H54 (cell line): ENCODE data around the gene ERICH2.

Source experiments
- DNase-seq: peaks from one replicate; pipeline ENCODE4 v3.0.0; 2011; ENCODE audit warnings: low spot score, mixed read lengths; ENCODE audit not compliant: insufficient read length
- FAIRE-seq: peaks from 3 replicates; lab custom pipeline; 2011; peaks lifted over from hg19 to GRCh38; lab: Jason Lieb, UNC
- POLR2A ChIP-seq: IDR thresholded peaks from 2 replicates; pipeline ENCODE4 v1.6.1; 2011; ENCODE audit warnings: low read depth, mild to moderate bottlenecking, low read length

ERICH2 gene

DNA sequence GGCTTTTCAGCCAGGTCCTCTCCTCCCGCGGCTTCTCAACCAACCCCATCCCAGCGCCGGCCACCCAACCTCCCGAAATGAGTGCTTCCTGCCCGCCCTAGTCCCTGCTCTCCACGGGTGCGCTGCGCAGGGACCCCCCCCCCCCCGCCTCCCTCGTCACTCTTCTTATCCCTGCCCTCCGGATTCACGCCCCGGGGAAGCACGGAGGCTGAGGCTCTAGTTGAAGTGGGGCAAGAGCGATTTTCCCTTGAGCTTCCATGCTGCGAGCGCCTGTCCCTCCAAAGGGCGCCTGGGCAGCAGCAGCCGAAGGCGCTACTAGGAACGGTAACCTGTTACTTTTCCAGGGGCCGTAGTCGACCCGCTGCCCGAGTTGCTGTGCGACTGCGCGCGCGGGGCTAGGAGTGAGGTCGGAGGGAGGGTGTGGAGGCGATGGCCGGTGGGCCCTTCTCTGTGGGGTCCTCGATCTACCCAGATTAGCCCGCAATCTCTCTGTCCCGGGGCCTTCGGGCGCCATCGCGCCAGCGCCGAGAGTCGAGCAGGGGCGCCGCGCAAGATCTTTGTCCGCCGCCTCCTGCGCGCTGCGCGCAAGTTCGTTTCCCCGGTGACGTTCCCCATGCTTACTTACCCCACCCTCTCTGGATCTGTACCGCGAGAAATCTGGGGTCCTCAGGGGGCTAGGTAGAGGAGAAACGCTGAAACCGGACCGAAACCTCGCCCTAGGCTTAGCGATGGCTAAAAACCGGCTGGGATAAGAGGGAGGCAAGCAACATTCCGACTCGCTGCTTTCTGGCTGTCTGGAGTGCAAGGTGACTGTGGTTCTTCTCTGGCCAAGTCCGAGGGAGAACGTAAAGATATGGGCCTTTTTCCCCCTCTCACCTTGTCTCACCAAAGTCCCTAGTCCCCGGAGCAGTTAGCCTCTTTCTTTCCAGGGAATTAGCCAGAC, 47.2 kb downstream of the ERICH2 start:
- DNase-seq (no peak), FAIRE-seq (no peak)
- TF ChIP-seq POLR2A = no peak

DNA sequence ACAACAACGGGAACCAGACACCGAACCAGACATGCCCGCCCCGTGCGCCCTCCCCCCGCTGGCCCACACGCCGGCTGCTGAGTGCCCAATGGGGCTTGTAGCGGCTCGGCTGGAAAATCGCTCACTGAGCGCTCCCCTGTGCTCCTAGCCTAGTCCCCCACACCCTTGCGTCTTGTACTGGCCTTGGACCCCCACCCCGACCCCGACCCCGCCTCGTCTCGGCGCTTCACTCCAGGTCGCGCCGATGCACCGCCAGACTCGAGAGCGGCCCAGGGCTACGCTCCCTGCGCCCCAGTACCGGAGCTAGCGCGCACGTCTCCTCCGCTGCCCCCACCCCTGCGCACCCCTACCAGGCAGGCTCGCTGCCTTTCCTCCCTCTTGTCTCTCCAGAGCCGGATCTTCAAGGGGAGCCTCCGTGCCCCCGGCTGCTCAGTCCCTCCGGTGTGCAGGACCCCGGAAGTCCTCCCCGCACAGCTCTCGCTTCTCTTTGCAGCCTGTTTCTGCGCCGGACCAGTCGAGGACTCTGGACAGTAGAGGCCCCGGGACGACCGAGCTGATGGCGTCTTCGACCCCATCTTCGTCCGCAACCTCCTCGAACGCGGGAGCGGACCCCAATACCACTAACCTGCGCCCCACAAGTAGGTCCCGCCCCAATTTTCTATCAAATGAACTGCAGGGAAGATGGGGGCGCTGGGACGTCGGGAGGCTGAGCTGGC, 48.0 kb downstream of the ERICH2 start:
- no peak for FAIRE-seq
- no peak for DNase-seq
- no peak for TF ChIP-seq POLR2A

DNA sequence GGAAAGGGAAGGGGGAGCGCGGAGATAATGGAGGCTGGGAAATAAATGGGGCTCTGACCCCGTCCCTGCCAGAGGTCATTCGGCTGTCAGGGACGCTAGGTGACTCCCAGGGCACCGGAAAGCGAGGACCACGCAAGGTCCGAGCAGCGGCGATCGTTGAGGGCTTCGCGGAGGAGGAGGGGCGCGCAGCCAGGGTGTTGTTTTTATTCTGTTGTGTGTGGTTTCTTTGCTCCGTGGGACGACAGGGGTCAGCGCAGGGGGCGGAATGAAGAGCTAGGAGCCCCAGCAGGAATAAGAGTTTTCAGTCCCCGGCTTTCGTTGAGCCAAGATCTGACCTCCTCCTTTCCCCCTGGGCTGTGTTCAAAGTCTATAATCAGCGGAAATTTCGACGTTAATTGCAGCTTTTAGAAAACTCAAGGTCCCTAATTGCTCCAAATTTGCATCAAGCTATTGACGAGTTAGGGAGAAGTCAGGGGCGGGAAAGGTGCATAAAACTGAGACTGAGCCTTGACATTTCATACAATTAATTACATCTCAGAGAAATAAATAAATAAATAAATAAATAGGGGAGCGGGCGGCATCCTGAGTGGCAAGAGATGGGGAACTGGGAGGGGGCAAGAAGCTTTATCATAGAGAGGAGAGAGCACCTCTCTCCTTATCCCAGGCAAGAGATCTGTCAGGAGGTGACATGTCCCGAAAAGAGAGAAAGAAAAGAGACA, 48.7 kb downstream of the ERICH2 start:
- FAIRE-seq = no peak
- TF ChIP-seq POLR2A = no peak
- DNase-seq = no peak

DNA sequence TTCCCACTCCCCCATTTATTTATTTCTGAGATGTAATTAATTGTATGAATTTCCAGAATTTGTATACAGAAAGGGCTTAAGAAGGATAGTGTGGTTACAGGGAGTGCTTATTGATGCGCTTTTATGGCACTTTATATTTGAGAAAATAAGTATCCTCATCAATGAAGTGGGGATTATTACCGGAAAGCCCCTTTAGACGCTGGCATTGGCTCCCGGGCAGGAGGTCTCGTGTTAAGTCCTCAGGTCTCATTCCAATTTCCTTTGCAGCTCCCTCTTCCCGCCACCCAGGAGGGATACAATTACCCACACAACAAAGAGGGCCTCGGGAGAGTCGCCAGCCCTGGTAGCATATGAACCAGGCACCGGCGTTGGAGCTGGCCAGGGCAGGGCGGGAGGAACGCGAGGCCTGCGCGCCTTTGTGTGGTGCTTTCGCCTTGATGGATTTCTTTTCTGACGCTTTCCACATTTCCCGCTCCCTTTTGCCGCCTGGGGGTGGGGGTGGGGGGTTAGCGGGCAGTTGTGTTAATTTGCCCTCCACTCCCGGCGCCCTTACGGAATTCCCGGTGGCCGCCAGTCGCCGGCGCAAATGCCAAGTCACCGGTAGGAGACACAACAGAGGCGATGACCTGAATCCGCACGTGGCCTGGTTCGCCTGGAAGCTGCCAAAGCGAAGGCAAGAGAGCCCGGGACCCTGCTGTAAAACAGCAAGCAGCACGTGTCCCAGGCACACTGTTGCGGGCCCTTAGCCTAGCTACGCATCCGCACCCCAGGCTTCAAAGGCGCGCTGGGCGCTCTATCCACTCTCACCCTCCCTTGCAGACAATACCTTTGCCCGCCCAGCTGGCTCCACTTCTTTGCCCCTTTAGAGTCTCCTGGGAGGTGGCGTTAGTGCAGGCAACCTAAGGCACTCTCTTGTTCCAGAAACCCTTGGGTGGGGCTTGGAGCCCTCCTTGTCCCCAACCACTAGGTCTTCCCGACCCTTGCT, 49.8 kb downstream of the ERICH2 start:
- FAIRE-seq = no peak

DNA sequence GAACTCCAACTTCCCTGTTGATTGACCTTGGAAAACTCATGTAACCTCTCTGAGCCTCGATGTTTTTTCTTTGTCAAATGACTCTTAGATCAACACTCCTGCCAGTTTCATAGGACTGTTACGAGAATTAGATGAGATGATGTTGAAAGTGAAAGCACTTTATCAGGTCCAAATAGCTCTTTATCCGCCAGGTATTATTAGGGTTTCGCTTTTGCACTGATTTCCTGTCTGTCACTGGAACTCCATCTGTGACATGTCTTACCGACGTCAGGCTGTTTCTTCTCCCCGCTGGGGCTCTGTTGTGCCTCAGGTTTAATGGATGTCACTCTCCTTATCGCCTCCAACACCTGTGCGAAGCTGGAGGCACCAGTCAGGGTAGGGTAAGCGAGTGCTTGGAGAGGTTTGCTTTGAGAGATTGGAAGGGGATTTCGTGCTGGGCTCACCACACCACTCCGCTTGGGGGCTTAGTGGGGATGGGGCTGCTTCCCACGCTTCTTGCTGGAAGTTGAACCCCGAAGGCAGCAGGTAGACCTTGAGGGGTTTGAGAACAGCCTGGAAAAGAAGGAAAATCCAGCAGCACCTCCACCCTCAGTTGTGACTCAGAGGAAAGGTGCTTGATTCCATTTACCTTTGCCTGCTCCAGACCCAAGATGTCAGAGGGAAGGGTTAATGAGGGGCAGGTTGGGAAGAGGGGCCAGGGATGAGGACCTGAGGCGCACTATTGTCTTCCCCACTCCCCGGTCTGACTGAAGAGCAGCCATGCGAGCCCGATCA, 50.8 kb downstream of the ERICH2 start:
- DNase-seq (no peak), FAIRE-seq (no peak)

More for the DNA sequence above, 49.8 kb downstream of the ERICH2 start:
- TF ChIP-seq POLR2A = no peak
- no peak for DNase-seq

DNA sequence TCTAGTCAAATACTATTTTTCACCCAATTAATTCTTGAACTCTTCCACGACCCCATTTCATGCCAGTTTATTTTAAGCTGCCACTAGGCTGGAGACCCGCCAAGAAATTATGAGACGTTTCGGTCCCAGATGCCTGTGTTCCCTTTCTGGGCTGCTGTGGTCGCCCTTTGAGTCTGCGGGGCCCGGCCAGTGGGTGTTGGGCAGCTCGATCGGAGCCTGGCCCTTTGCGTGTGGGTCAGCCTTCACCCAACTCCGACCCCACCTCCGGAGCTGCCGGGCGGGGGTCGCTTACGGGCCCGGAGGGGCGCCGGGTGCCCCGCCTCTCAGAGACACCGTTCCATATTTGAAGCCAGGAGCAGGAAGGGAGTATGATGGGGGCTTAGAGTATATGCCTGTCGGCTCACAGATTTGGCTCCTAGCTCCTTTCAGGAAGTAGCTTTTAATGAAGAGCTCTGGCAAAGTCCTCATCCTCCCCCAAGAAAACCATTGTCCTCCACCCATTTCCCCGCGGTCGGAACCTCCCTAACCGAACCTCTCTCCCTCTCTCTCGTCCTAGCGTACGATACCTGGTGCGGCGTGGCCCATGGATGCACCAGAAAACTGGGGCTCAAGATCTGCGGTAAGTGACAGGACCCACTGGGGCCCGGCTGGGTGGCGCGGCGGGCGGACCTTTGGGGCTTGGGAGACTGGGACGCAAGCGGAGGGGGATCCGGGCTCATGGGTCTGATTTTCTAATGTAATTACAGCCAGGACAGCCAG, 51.5 kb downstream of the ERICH2 start:
- TF ChIP-seq POLR2A = no peak
- no peak for DNase-seq
- FAIRE-seq = no peak

More for the DNA sequence above, 50.8 kb downstream of the ERICH2 start:
- no peak for TF ChIP-seq POLR2A

DNA sequence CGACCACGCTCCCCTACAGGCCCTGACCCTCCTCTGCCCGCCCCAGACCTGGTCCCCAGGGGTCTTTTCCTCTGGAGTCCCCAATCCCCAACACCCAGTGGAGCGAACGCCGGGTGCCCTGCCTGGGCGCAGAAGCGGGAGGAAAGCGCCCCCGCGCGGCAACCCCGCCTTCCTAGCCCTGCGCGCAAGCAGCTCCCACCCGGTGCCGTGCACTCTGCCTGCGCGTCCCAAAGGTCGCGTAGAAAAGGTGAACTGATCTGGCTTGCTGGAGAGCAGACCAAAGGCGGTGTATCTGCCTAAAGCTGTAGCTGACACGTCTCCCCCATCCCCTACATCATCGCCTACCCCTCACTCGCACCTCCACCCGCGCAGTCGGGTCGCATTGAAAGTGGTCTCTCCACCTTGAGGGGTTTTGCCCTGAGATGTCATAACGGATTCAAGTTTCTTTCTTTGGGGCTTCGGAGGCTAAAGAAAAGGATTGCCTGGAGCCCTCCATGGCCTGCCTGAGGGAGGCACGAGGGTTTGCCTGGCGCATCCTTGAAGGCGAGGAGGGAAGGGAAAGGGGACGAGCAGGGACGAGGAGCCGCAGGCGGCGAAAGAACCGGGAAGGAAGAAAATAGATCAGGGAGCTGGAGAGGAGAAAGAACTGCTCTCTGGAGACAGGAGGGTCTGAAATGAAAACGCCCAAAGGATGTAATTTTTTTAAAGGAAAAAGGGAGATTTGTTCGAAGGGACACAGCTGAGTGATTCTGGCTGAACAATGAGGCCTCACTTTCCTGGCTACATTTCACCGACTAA, 52.3 kb downstream of the ERICH2 start:
- no peak for FAIRE-seq
- no peak for DNase-seq
- TF ChIP-seq POLR2A = no peak

DNA sequence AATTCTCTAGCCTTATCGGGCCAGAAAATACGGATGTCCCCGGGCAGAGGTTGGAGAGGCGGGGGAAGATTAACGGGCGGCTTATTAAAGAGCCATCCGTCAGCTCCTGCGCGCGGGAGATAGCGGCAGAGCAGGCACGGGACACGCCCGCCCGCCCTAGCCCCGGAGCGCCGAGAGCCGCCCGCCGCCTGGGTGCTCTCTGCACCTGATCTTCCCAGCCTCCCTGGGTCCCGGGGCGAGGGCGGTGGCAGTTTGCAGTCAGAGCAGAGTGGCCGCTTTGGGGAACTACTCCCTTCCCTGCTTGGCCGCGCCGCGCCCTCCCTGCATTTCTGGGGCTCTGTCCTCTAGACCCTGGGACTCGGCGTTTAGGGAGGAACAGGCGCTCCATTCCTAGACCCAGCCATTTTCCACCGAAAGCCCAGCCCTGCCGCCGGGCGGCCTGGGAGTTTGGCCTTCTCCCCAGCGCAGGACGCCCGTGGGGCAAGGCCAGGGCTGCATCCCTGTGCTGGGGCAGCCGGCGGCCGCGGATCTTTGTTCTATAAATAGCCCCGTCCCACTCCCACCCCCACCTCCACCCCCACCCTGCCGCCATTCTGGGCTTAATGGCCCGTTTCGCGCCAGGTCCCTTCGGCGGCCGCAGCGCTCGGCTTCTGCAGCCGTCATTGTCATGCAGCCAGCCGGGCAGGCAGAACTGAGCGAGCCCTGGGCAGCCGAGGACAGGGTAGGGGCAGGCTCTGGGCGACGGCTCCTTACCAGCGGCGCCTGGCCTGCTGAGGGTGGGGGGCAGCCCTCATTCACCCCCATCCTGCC, 53.1 kb downstream of the ERICH2 start:
- TF ChIP-seq POLR2A = no peak
- DNase-seq (no peak), FAIRE-seq (no peak)

DNA sequence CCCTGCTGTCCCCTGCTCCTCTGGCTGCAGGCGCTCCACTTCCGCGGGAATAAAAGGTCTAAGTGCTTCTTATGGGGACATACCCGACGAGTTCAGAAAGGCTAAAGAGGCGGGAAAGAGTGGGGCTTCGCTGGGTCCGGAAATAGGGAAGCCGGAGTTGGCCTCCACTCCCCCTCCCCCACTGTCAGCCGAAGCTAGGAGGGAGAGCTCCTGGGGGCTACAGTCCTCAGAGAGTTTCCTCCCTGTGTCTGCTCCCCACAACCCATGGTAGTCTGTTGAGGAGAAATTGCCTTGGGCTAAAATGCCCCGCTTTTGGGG, 53.7 kb downstream of the ERICH2 start:
- FAIRE-seq (no peak), DNase-seq (no peak)
- no peak for TF ChIP-seq POLR2A

DNA sequence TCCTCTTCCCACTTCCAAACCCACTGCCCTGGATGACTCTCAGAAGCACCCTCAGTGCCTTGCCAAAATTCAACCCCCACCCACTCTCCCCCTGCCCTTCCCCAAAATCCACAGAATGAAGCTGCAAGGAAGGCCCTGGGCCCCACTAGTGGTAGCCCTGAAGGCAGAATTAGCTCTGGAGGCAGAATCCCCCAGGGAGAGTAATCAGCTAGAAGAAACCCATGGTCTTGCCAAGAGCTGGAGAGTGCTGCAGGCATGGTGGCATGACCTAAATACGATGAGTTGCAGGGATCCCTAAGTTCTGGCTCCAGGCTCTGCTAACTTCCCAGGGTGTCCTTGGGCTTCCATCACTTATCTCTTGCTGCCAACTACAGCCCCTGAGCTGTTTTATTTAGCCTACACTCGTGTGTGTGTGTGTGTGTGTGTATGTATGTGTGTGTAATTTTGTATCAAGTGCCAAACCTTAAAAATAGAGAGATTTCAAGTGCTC, 54.4 kb downstream of the ERICH2 start:
- FAIRE-seq (no peak), DNase-seq (no peak)
- no peak for TF ChIP-seq POLR2A
